Activated T-helper 1 cell treated with Interleukin-2 at 50 U/mL for 16 hours (primary cell): ENCODE results near the gene CAMK2G.
"Not testable (repeated sequence)": the region's sequence is repeated elsewhere in the genome, so short reads cannot be mapped to it uniquely, and the experiment has no call there.

Experiments used
- DNase-seq: peaks from one replicate; pipeline ENCODE4 v3.0.0-alpha.2; 2020; ENCODE audit warnings: low read depth

Gene CAMK2G

DNA sequence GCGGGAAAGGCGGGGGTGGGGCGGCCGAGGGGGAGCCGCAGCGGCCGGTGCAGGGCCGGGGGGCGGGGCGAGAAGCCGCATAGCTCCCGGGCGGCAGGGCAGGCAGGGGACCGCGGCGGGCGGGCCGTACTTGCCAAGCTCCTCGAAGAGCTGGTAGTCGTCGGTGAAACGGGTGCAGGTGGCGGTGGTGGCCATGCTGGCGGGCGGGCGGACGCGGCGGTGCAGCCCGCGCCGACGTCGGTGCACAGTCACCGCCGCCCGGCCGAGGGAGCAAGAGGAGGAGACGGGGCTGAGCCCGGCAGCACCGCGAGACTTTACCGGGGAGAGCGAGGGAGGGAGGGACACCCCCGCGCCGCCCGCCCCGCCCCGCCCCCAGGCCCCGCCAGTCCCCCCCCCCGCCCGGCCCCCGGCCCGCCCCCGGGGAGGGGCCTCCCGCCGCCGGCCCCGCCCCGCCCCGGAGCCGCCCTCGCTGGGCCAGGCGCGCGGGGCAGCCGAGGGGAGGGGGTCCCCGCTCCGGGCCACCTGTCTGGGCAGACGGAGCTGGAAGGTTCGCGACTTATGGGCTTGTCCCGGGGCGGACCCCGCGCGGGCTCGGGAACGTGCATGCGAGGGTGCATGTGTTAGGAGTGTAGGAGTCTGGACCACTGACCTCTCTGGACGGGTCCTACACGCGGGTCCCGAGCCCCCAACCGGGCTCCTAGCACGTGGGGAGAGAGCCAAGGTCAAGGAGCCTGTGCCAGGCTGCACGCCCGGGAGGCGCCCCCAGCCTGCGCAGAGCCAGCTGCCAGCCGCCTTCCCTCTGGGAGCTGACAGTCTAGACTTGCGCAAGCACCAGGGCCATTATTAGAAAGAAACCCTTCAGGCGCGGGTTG lies at the start of gene CAMK2G:
CAMK2G (minus strand) TSS at position 289 of the 872 bp plus-strand sequence; CDS start at position 195, 94 bp downstream.
- peak; percentile 73 for DNase-seq

DNA sequence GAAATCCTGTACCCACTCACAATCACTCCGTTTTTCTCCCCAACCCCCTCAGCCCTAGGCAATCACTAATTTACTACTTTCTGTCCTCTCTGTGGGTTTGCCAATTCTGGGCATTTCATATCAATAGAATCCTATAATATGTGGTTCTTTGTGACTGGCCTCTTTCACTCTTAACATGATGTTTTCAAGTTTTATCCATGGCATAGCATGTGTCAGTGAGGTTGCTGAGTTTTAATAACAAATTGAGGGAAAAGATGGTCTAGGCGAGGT lies 48.4 kb upstream of the CAMK2G start:
- no peak for DNase-seq

DNA sequence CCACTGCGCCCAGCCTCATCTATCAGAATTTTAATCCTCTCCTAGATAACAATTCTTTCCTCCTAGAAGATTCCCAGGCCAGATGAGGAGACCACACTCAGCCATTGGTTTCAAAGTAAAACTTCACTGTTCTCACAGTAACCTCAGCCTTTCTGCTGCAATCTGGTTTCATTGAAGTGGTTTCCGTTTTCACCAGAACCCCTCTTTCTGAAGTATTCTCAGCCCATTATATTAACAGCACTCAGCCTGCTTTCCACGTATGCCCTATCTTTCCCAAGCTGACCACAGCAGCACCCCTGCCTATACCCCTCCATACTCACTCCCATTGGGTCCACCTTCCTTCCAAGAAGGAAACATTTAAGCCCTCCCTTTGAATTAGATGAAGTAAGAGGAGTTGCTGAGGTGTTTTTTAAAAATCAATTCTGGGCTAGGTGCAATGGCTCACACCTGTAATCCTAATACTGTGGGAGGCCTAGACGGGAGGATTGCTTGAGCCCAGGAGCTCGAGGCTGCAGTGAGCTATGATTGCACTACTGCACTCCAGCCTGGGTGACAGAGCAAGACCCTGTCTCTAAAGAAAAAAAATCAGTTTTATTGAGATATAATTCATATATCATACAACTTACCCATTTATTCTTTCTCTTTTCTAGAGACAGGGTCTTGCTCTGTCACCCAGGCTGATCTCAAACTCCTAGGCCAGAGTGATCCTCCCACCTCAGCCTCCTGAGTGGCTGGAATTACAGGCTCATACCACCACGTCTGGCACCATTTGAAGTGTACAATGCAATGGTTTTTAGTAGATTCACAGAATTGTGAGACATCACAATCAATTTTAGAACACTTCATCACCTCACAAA lies 47.9 kb upstream of the CAMK2G start:
- DNase-seq: no peak

DNA sequence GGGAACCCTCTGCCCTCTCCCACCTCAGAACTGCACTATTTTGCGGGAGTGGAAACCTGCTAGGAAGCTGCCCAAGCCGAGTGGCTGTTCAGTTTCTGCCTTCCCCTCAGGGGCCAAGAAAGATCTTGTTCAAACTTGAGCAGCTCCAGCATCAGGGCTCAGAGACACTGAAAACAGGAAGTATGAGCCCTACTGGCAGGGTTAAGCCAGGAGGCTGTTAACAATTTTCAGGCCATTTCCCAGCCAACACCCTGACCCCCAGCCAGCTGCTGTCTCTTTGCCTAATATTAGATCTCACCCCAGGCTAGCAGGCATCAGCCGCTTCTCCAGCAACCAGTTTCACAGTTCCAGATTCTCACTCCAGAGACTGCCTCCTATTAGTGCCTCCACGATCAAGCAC lies 45.7 kb upstream of the CAMK2G start:
- no peak for DNase-seq

DNA sequence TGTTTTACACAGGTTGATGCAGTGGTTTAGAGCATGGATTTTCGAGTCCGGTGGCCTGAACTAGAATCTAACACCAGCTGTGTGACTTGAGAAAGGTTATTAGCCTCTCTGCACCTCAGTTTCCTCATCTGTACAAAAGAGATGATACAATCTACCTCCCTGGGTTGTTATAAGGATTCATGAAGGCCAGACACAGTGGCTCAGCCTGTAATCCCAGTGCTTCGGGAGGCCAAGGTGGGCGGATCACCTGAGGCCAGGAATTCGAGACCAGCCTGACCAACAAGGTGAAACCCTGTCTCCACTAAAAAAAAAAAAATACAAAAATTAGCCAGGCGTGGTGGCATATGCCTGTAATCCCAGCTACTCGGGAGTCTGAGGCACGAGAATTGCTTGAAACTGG lies 45.1 kb upstream of the CAMK2G start:
- not testable (repeated sequence) for DNase-seq

DNA sequence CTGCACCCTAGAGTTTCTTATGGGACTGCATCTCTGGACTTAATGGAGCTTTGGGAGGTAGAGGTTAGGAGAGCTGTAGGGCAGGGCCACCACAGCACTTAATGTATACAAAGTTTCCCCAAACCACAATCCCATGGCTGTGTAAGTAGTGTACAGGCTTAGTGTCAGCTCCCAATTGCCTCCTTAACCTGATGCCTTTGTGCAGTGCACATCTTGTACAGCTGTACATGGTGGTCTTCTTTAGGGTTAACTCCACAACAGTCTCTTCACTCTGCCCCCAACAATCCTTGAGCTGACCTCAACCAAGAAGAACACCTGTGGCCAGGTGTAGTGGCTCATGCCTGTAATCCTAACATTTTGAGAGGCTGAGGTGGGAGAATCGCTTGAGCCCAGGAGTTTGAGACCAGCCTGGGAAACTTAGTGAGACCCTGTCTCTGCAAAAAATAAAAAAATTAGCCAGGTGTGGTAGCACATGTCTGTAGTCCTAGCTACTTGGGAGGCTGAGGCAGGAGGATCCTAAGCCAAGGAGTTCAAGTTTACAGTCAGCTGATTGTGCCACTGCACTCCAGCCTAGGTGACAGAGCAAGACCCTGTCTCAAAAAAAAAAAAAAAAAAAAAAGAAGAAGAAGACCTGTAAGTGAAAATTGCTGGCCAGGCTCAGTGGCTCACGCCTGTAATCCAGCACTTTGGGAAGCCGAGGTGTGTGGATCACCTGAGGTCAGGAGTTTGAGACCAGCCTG lies 43.4 kb upstream of the CAMK2G start:
- no peak for DNase-seq

DNA sequence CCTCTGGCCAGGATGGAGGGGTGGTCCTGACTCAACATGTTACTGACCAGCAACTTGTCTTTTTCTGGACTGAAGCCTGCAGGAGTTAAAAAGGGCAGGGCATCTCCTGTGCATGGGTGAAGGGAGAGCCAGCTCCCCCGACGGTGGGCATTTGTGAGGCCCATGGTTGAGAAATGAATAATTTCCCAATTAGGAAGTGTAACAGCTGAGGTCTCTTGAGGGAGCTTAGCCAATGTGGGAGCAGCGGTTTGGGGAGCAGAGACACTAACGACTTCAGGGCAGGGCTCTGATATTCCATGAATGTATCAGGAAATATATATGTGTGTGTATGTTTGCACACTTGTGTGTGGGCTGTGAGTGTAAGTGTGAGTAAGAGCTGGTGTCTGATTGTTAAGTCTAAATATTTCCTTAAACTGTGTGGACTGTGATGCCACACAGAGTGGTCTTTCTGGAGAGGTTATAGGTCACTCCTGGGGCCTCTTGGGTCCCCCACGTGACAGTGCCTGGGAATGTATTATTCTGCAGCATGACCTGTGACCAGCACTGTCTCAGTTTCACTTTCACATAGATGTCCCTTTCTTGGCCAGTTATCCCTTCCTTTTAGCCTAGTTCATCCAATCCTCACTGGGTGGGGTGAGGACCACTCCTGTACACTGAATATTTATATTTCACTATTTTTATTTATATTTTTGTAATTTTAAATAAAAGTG lies 42.6 kb upstream of the CAMK2G start:
- DNase-seq: no peak

DNA sequence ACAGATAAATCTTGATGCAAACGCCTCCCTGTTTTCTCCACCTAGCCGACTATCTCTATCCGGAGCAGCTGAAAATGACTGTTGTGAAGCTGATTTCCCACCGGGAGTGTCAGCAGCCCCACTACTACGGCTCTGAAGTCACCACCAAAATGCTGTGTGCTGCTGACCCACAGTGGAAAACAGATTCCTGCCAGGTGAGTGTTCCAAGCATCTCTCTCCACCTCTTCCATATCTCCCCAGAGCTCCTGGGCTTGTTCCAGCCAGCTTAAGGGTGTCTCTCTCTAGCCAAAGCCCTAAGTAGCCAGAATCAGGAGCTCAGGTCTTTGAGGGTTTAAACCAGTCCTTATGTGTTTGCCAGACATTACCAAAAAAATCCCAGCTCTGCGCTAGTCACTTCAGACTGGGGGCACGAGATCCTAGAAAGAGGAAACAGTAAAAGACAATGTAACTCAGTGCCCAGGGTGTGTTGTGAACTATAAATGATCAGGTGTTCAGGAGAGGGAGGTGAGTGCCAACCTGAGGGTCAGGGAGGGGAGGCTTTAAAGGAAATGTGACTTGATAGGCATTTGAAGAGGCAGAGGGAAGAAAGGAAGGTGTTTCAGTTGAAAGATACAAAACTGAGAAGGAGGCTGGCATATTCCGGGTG lies 41.0 kb upstream of the CAMK2G start:
- no peak for DNase-seq

DNA sequence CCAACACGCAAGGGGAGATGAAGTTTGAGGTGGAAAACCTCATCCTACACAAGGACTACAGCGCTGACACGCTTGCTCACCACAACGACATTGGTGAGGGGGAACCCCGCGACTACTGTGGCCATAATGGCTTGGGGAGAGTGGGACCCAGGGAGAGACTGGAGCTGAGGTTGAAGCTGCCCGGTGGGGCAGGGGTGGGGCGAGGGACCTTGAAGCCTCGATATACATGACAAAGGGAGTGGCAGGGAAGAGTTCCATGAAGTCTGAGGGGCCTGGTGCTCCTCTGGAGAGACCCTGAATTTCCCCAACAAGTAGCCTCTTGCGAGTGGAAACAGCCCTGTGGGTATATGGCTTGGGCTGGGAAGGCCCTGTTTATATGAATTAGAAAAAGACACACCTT lies 39.7 kb upstream of the CAMK2G start:
- DNase-seq: no peak

DNA sequence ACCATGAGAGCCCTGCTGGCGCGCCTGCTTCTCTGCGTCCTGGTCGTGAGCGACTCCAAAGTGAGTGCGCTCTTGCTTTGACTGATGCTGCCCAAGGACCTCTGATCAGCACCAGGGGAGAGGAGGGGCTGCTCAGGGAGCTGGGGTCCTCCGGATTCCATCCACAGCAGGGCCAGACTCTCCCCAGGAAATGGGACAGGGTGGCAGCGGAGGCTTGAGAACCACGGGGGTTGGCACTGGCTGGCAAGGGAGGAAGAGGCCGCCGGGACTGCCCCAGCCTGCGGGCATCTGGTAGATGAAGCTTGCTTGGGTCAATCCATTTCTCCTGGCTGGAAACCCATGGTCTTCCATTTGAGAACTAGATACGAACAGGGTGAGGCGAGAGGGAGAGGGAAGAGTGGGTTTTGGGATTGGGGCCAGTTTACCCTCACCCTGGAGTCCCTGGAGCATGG lies 37.2 kb upstream of the CAMK2G start:
- no peak for DNase-seq

DNA sequence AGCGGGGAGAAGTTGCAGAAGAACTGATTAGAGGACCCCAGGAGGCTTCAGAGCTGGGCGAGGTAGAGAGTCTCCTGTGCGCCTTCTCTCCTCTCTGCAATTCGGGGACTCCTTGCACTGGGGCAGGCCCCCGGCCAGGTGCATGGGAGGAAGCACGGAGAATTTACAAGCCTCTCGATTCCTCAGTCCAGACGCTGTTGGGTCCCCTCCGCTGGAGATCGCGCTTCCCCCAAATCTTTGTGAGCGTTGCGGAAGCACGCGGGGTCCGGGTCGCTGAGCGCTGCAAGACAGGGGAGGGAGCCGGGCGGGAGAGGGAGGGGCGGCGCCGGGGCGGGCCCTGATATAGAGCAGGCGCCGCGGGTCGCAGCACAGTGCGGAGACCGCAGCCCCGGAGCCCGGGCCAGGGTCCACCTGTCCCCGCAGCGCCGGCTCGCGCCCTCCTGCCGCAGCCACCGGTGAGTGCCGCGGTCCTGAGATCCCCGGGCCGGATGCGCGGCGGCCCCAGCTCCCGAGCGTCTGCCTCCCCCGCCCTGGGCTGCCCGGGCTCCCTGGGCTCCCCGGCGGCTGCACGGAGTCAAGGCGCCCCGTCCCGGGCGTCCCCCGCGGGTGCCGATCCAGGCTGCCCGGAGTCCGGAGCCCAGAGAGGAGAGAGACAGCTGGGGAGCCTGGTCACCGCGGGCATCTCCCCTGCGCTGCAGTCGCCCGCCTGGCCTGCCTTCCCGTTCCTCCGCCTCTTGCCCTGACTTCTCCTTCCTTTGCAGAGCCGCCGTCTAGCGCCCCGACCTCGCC lies 36.6 kb upstream of the CAMK2G start, which contains the start of gene PLAU:
PLAU (plus strand) TSS at position 369 of the 789 bp plus-strand sequence. CDS start 424 bp downstream, outside the sequence.
- DNase-seq: no peak

DNA sequence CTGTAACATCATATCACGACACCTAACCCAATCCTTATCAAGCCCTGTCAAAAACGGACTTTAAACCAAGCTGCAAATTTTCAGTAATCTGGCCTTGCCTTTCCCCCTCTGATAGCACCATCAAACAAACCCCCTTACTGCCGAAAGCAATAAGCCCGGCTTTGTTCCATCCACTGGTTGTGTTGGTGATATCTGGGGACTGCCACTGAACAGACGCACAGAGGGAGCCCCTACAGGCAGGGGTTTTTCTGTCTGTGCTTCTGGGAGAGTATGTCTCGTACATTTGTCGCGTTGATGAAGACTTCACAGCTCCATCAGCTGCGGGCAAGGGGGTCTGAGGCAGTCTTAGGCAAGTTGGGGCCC lies 36.0 kb upstream of the CAMK2G start:
- DNase-seq: no peak

DNA sequence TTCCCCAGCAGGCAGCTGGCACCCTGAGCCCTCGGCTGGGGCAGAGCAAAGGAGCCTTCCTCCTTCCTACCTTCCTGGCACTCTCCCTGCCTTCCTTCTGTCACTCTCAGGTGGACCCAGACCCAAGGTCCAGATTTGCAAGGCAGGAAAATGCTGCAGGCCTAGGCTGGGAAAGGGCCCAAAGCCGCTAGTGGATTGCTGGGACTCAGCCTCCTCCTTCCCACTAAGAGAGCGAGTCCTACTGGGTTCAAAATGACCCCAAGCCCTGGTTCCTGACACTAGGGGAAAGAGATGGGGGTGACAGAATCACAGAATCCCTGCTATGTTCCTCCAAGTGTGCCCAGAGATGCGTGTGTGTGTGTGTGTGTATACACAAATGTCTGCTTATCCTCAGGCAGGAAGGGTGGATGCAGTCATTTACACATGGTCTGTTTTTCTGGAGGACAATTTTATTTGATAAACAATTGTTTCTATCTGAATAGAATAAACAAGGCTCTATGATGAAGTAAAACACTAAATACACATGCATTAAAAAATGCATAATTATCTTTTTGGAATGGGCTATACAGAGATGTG lies 35.3 kb upstream of the CAMK2G start:
- no peak for DNase-seq

DNA sequence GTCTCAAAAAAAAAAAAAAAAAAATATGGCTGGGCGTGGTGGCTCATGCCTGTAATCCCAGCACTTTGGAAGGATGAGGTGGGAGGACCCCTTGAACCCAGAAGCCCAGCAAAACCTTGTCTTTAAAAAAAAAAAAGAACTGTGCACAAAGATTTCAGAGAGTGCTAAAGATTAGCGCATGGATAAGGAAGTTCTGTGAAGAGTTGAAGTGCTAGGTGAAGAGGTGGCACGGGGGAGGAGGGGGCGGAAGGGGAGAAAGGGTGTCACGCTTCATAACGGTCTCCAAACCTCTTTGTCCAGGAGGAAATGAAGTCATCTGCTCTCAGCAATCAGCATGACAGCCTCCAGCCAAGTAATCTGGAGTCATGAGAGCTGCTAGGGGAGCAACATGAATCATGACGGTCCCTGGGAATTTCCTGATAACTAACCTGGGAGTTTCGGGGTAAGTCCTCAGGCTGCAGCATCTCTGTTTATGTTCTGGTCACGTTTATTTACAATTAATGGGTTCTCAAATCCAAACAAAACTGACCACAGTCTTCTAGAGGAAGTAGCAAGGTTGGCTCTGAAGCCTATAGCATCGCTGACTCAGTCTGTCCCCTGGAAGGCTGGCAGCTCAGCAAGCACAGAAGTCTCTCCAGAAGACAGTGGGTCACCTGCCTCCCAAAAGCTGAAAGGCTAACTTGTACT lies 34.6 kb upstream of the CAMK2G start:
- DNase-seq: peak; percentile 17

DNA sequence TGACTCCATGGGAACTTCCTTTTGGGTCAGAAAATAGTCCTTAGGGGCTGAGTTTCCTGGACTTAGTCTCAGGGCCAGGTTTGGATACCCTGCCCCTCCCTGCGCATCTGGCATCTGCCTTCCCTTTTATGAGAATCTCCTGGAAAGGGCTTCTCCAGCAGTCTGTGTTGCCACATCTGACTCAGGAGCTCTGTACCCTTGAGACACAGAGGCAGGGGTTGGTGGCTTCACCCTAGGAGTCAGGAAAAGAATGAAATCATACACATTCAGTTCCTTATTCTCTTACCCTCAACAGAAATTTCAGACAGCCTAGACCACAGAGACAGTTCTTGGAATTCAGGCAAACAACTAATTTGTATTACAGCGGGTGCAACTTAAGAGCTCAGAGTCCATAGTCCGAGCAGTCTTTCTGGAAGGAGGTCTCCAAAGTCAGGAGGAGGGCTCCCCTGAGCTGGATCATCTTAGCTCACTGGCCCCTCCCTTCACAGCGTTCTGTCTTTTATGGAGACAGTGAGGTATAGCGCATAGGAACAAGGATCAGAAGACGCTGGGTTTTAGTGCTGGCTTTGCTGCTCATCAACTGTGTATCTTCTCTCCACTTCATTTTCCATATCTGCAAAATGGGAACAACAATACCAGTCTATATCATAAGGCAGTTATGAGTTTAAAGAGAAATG lies 33.6 kb upstream of the CAMK2G start:
- no peak for DNase-seq

DNA sequence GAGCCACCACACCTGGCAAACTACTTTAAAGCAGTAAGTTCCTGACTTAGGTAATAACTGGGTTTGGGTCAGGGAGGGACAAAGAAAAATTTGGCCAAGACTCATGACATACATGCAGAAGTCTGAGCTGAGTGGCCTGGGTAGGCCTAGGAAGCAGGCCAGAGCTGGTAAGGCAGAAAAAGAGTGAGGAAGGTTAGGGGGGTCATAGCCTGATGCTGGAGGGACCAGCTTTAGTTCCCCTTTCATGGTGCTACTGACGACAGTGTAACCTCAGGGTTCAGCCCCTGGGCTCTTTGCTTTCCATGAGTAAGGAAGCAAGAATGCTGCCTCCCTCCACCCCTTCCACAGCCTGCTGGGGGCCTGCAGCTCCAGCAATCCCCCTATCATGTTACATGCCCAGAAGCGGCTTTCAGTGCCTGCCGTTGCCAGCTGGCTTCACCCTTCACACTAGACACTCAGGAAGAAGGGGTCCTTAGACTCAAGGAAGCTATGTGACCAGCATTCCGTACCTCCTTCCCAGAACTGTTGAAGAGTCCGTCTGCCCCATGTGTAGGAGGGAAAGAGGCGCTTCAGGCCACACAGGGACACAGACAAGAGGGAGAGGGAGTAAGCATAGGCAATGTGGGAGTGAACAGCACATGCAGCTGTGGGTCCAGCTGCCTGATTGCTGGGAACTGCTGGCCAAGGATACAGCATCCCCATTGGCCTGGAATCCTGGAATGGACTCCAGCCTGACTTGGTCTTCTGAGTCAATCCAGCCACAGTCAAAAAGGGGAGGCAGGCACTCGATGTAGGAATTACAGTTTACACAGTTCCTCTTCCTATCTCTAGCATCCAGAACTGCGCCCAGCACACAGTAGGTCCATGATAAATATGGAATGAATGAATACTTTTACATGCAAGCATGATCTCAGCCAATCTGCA lies 32.4 kb upstream of the CAMK2G start:
- no peak for DNase-seq

DNA sequence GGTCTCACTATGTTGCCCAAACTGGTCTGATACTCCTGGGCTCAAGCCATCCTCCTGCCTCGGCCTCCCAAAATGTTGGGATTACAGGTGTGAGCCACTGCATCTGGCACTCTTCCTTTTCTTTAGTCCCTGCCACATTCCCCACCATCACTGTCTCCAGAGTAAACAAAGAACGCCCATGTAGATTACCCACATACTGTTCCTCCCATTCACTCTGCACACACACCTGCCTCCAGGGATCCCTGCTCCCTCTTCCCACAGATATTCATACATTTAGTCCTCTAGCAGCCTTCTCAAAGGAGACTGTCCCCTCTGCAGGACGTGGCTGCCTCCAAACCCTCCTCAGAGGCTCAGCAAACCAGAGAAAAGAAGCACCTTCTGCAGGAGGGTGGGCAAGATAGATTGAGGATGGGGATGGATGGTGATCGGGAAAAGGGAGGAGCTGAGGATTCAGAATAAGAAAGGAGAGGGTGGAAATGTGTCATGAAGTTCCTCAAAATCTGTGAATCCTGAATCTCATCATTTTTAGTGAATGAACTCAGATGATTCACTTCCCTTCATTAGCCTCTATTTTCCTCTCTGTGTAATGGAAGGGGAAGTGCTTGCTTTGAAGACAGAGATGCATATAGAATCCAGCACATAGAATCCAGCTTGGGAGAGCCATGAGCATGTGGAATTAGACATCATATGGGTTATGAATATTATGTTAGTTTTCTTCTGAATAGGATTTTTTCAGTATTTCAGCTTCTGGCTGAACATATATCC lies 31.1 kb upstream of the CAMK2G start:
- DNase-seq: no peak
